Measurements from ENCODE around the gene MACF1.

DNA sequence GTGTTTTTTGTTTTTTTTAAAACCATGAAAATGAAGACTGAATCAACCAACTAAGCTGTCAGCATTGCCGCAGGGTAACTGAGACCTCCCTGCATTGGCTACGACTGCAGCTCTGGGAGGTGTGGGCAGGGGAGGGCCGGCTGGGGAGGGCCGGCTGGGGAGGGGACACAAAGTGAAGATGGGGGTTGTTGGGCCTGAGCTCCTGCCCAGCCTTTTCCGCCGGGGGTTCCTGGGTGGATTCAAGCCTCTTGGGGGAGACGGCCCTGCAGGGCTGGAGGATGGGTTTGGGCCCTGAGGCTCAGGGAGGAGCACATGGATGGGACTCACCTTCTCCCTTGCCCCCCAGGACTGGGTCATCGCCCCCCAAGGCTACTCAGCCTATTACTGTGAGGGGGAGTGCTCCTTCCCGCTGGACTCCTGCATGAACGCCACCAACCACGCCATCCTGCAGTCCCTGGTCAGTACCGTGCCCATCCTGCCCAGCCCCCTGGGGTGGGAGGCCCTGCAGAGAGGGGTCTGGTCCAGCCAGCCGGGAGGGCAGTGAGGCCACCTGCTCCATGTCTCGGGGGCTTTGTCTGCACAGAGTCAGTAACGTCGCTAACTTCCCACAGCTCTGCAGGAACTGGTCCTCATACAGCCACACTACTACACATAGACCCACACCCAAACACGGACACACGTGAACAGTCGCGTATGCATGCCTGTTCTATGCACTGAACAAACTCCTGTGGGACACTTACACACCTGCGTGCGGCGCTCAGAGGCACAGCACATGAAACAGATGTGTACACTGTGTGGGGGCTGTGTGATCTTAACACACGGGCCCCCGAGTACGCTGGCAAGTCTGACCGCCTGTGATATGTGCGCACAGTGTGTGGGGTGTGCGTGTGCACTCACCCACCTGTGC is 318.4 kb downstream of the MACF1 start:
- TF ChIP-seq POLR2A (IDR thresholded peaks at IDR 0.05; ENCODE audit: low read depth, low read length) (no peak), POLR2AphosphoS5 (IDR thresholded peaks at IDR 0.05; ENCODE audit: low read depth, low read length) (no peak)
